ELR (cell line): ENCODE measurements around the gene HAGHL.
"Not testable (repeated sequence)": the region's sequence is repeated elsewhere in the genome, so short reads cannot be mapped to it uniquely, and the experiment has no call there.

ENCODE experiments used
- DNase-seq: peaks from one replicate; pipeline ENCODE4 v3.0.0-alpha.2; 2015; ENCODE audit warnings: low read depth

Gene HAGHL

GRCh38 chr16:689175-689897, 37.6 kb upstream of the HAGHL start:
- DNase-seq = no peak

DNA sequence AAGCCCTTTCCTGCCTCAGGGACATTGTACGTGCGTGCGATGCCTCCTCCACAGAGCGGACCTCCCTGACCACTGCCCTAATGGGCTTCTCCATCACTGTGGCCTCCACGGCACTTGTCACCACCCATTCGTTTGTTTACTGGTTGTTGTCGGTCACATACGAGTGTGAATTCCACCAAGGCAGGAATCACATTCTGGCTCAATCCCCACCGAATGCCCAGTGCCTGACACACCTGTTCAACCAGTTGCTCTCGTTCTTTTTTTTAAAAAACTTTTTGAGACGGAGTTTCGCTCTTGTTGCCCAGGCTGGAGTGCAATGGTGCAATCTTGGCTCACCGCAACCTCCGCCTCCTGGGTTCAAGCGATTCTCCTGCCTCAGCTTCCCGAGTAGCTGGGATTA, 35.7 kb upstream of the HAGHL start:
- not testable (repeated sequence) for DNase-seq

- DNase-seq = no peak
These were observed 34.4 kb upstream of the HAGHL start for GRCh38 chr16:692356-693108.

DNA sequence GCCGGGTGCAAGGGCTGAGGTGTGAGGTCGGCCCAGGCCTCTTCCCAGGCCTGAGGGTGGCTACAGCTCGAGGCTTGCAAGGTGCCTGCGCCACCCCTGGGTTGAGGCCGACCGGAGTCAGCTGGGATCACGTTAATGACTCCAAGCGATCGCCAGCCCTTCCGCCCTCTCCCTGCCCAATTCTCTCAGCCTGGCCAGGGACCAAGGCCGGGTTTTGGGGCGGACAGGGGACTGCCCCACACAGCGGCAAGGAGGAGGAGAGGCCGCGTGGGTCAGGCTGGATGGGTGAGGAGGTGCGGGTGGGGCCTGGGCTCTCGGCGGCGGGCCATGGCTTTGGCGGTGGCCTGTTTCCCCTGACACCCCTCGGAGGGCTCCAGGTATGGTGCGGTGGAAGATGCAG, 33.5 kb upstream of the HAGHL start:
- no peak for DNase-seq

GRCh38 chr16:693766-694165, 33.1 kb upstream of the HAGHL start:
- no peak for DNase-seq

- no peak for DNase-seq
These were observed 32.6 kb upstream of the HAGHL start for GRCh38 chr16:694187-694862.

DNA sequence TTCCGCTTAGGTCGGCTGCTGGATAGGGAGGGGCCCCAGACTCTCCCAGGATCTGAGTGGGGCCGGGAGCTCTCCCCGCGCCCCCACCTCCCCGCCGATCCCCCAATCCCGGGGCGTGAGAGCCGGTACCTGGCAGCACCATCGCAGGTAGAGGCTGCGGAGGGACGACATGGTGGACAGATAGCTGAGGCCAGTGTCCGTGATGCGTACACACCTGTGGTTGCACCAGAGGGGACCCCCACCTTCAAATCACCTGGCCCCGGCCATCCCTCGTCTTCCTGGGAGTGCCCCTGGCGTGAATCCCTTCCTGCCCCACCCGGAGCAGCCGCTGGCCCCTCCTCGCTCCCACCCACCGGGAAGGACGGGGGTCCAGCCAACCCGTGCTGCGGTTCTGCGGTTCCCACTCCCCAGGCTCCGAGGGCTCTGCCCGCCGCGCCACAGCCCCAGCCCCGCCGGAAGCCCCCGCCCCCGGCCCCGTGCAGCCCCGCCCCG, 32.0 kb upstream of the HAGHL start:
- no peak for DNase-seq

- DNase-seq = no peak
These were observed 31.4 kb upstream of the HAGHL start for GRCh38 chr16:695355-696089.

GRCh38 chr16:698911-699671, 27.8 kb upstream of the HAGHL start:
- DNase-seq = no peak

- DNase-seq = no peak
These were observed 26.0 kb upstream of the HAGHL start for GRCh38 chr16:700684-701584.

DNA sequence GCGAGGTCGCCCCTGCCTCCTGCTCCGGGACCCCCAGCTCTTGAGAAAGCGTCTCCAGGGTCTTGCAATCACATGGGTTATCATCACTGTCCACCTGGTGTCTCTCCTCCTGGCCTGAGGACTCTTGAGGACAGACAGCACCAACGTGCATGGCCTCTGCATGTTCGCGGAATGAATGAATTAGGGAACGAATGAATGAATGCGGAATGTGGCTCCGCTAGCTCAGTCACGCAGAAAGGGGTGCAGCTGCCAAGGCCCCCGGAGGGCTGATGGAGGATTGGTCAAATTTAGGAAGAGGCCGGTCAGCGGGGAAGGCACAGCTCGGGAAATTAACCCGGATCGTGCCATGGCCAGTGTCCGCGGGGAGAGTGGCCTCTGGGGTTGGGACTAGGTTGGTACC, 24.6 kb upstream of the HAGHL start:
- no peak for DNase-seq

DNA sequence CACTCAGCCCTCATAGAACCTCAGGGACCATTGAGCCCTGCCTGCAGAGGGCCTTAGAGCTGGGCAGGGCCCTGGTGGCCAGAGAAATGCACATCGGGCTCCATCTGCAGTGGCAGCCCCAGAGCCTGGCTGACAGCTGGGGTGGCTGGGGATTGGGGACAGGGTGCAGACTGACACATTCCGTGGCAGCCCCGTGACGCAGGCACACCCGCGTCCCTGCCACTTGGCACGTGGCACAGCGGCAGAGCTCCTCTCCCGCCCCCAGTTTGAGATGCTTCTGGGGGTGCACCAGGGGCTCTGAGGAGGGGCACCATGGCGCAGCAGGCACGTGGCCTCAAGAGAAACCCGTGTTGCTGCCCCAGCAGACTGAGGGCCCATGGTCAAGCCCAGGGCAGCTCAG, 23.5 kb upstream of the HAGHL start:
- no peak for DNase-seq

- DNase-seq = no peak
These were observed 22.9 kb upstream of the HAGHL start for GRCh38 chr16:704047-704446.

GRCh38 chr16:704552-705380, 22.1 kb upstream of the HAGHL start:
- DNase-seq = no peak

DNA sequence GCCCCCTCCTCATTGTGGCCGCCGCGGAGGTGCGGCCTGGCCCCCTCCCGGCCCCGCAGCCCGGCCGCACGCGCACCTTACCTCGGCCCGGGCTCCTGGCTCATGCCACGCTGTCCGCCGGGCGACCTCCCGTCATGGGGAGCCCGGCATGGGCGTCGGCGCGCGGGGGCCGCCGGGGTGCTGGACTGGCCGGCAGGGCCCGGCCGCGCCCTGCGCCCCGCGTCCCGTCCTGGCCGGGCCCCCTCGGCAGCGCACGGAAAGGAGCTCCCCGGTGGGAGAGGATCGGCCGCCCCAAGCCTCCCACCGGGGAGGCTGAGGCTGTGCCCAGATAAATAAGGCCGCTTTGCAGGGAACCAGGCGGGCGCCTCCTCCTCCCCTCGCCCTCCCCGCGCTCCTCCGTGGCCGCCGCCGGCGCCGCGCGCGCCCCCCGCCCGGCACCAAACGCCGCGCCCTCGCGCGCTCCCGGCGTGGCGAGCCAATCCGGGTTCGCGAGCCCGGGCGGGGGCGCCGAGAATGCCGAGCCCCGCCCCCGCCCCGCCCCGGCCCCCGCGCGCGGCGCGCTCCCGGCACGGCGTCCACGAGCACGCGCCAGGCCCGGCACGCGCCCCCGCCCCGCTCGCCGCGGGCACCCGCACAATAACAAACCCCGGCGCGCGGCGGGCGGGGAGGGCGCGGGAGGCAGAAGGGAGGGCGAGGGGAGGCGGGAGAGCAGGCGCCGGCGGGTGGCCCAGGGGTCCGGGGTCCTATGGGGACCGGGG, 21.3 kb upstream of the HAGHL start, which contains the start of gene FBXL16:
Gene FBXL16 (minus strand): TSS at position 371 of the 758 bp plus-strand sequence. CDS start 8,396 bp downstream, outside the sequence.
- no peak for DNase-seq

DNA sequence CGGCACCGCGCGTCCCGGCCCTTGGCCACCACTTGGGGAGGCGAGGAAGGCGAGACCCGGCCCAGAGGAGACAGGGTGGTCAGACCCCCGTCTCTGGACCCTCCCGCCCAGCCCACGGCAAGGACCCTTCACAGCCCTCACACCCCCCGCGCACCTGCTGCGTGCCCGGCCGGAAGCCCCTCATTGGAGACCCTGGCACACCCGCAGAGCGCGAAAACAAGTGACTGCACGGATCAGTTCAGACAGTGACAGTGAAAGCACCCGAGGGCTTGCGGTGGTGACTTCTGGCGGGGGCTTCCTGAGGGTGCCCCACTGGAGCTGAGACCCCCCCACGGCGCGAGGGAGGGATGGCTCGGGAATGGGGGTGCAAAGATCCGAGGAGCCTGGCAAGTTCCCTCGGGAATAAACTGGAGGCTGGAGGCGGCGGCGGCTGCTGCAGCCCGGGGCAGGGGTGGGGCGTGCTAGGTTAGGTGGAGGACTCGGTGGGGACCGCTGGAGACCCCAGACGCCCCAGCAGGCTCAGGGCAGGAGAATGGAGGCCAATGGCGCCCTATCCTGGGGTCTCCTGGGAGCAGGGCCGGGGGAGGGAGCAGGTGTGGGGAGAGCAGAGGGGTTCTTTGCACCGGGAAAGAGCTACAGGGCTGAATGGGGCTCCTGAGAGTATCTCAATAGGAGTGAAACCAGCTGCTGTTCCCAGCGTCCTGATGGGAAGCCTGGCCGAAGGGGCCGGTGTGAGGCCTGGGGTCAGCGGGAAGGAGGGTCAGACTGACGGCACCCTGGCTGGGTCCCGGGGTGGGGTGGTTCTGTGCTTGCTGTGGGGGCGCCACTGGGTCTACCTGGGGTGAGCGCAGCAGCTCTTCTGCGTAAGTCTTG, 20.5 kb upstream of the HAGHL start:
- DNase-seq = no peak

- DNase-seq = no peak
These were observed 19.8 kb upstream of the HAGHL start for GRCh38 chr16:707062-707538.
